H1 (cell line): ENCODE data around the gene CISTR. TPM values are rescaled to one million over a fixed set of nuclear protein-coding genes. Genes with fewer than 3 reads are reported as not detected.

Source experiments
- ASH2L ChIP-seq: fragments of 200-600, 300-600 bp; sonication (generic); IDR thresholded peaks from one replicate; pipeline ENCODE4 v1.7.1; 2017; ENCODE audit warnings: low read length
- CHD2 ChIP-seq: IDR thresholded peaks from 2 replicates; pipeline ENCODE4 v1.6.1; 2012; ENCODE audit warnings: low read length, improper control_type of control experiment
- CTCF ChIP-seq, 3 experiments: IDR thresholded peaks; 1 replicate in 2 of 3; 2 replicates in 1 of 3; pipeline versions ENCODE4 v1.5.1 to v1.6.1; 2011; ENCODE audit warnings: low read length in 3 of 3, mild to moderate bottlenecking in 3 of 3, inconsistent platforms in 2 of 3, low read depth in 1 of 3, moderate library complexity in 1 of 3; ENCODE audit not compliant: insufficient read depth in 1 of 3; ENCODE audit errors: control extremely low read depth in 1 of 3
- E2F6 ChIP-seq: IDR thresholded peaks from 2 replicates; pipeline ENCODE4 v1.6.1; 2012; ENCODE audit warnings: inconsistent platforms
- GABPA ChIP-seq: IDR thresholded peaks from 2 replicates; pipeline ENCODE4 v1.6.1; 2011; ENCODE audit warnings: mild to moderate bottlenecking, low read length, moderate library complexity, borderline replicate concordance; ENCODE audit not compliant: insufficient read depth
- JUND ChIP-seq: IDR thresholded peaks from 2 replicates; pipeline ENCODE4 v1.6.1; 2011; ENCODE audit warnings: mild to moderate bottlenecking, improper control_type of control experiment, low read length
- MAX ChIP-seq: IDR thresholded peaks from 2 replicates; pipeline ENCODE4 v1.6.1; 2012; ENCODE audit warnings: inconsistent platforms
- NANOG ChIP-seq: IDR thresholded peaks from 2 replicates; pipeline ENCODE4 v1.6.1; 2011; ENCODE audit warnings: low read length, low read depth, mild to moderate bottlenecking, inconsistent platforms; ENCODE audit not compliant: insufficient read depth, poor library complexity, severe bottlenecking
- PHF8 ChIP-seq: fragments of 200-600 bp; sonication (generic); conservative IDR thresholded peaks from 2 replicates; pipeline ENCODE4 v1.7.1; 2012; ENCODE audit warnings: low read depth, mild to moderate bottlenecking, inconsistent platforms, low read length, moderate library complexity
- RAD21 ChIP-seq, 2 experiments: IDR thresholded peaks in 1 of 2; conservative IDR thresholded peaks in 1 of 2; 2 replicates each; pipeline ENCODE4 v1.6.1; 2011; ENCODE audit warnings: low read depth in 2 of 2, low read length in 2 of 2, improper control_type of control experiment in 1 of 2, inconsistent platforms in 1 of 2, mild to moderate bottlenecking in 1 of 2, moderate library complexity in 1 of 2
- RNF2 ChIP-seq: fragments of 200-900, 300-1000 bp; sonication (generic); IDR thresholded peaks from 2 replicates; pipeline ENCODE4 v1.7.1; 2016; ENCODE audit warnings: borderline replicate concordance, low read depth, mild to moderate bottlenecking, antibody characterized with exemption, low read length; ENCODE audit not compliant: poor library complexity, severe bottlenecking; ENCODE audit errors: missing control alignments
- RXRA ChIP-seq: IDR thresholded peaks from 2 replicates; pipeline ENCODE4 v1.6.1; 2011; ENCODE audit warnings: low read depth, mild to moderate bottlenecking, low read length, moderate library complexity; ENCODE audit not compliant: insufficient read depth
- SAP30 ChIP-seq: fragments of 300-600 bp; sonication (generic); IDR thresholded peaks from 2 replicates; pipeline ENCODE4 v1.7.1; 2012; ENCODE audit warnings: low read length, moderate library complexity, mild to moderate bottlenecking, inconsistent platforms; ENCODE audit not compliant: insufficient read depth, insufficient replicate concordance
- SP1 ChIP-seq: IDR thresholded peaks from 2 replicates; pipeline ENCODE4 v1.6.1; 2011; ENCODE audit warnings: low read depth, low read length
- SP4 ChIP-seq: IDR thresholded peaks from 2 replicates; pipeline ENCODE4 v1.6.1; 2012; ENCODE audit warnings: low read length, inconsistent platforms
- TCF12 ChIP-seq: IDR thresholded peaks from 2 replicates; pipeline ENCODE4 v1.6.1; 2011; ENCODE audit warnings: low read depth, mild to moderate bottlenecking, low read length
- TEAD4 ChIP-seq: IDR thresholded peaks from 2 replicates; pipeline ENCODE4 v1.6.1; 2012; ENCODE audit warnings: low read depth, low read length, inconsistent platforms, mixed read lengths
- YY1 ChIP-seq: IDR thresholded peaks from 2 replicates; pipeline ENCODE4 v1.6.1; 2011; ENCODE audit warnings: low read depth, mild to moderate bottlenecking, low read length
- polyA plus RNA-seq, 7 experiments: library from polyadenylated mRNA; depleted of rRNA in 3 of 7; stranded (reverse) in 5 of 7; unstranded in 2 of 7; fragments of >200 nt in 5 of 7; fragments of 200-250 nt in 2 of 7; gene quantifications; 1 replicate in 5 of 7; 2 replicates in 1 of 7; 4 replicates in 1 of 7; pipeline versions ENCODE4 v1.2.1 to v1.2.3, GENCODE V29; 2011 to 2013; ENCODE audit warnings: missing spikeins in 2 of 7, mixed read lengths in 2 of 7
- total RNA-seq: library from RNA; stranded (reverse); fragmentation: NEBNext Ultra II Directional; extraction: Animal tissue kit (Norgen Biotek cat#: 25700); gene quantifications from 2 replicates; pipeline ENCODE4 v1.2.1, GENCODE V29; 2021

CISTR gene
- total and polyA plus RNA-seq, 2 of the 8 experiments (the other 6 are each of a cell fraction or from before 2014, with no cell fraction given): not detected

- TF ChIP-seq SP4 (peak; percentile 81; the same call in 1 of the 2 replicates), NANOG (peak; percentile 16), PHF8 (no peak), ASH2L (peak; percentile 25), RNF2 (no peak), CHD2 (peak; percentile 62), JUND (peak; percentile 58; the same call in 1 of the 2 replicates), RXRA (0 out of 2 replicates have a peak, but pooled peaks have one; percentile 21), MAX (0 out of 2 replicates have a peak, but pooled peaks have one; percentile 10), E2F6 (no peak), SAP30 (no peak), TCF12 (0 out of 2 replicates have a peak, but pooled peaks have one; percentile 52), TEAD4 (peak; percentile 78), YY1 (peak; percentile 71; the same call in 1 of the 2 replicates), CTCF (IDR thresholded peaks at IDR 0.05; ENCODE audit: control extremely low read depth in 1 of 3, insufficient read depth in 1 of 3, low read depth in 1 of 3, low read length in 3 of 3) (peak; percentile 99 to 100 (median 100)), RAD21 (IDR thresholded peaks at IDR 0.05 in 1 of 2, conservative IDR thresholded peaks at IDR 0.05 in 1 of 2; ENCODE audit: low read depth in 2 of 2, low read length in 2 of 2) (peak; percentile 89 to 96), SP1 (0 out of 2 replicates have a peak, but pooled peaks have one; percentile 59), GABPA (0 out of 2 replicates have a peak, but pooled peaks have one; percentile 57)
These were observed 5.1 kb downstream of the CISTR start (continued) for GRCh38 chr12:53746592-53747092.
